Measurements from ENCODE around the gene PAX3. TPM values are rescaled to one million over a fixed set of nuclear protein-coding genes. Genes with fewer than 3 reads are reported as not detected.

Gene PAX3
- polyA plus RNA-seq, 3 donors: not detected

GRCh38 chr2:222290401-222290735, 8.4 kb downstream of the PAX3 start:
- no peak overlapping the region for H3K27ac ChIP-seq (ENCODE audit: low read depth in 1 of 2, low read length in 2 of 2)
- Mint-ChIP-seq H3K27ac (no peak overlapping the region), H3K36me3 (peaks cover 4% of the 10 kb centered on the region in 2 donors), H3K9me3 (peaks cover 0 to 34% (median 30%) of the 10 kb centered on the region in 7 donors), H3K27me3 (ENCODE audit: low read depth in 3 of 3) (peaks cover 93 to 99% (median 94%) of the 10 kb centered on the region in 3 donors), H3K4me1 (peaks cover 28% of the 10 kb centered on the region), H3K4me3 (peak overlapping the region in 1 of 2 donors; percentile 81)
- peaks cover 0 to 67% of the 10 kb centered on the region in 2 donors for H3K9me3 ChIP-seq (replicated peaks in 1 of 2; ENCODE audit: control insufficient read depth in 1 of 2, insufficient read depth in 1 of 2, low read length in 2 of 2)
- no peak overlapping the region for H3K9ac ChIP-seq (ENCODE audit: insufficient read depth, low read length, poor library complexity, severe bottlenecking)
- 0% methylated on average over 3 of the region's 7 CpGs for WGBS (ENCODE audit: insufficient coverage)
- H2AFZ ChIP-seq (ENCODE audit: insufficient read depth, low read depth, low read length, poor library complexity, severe bottlenecking): no peak overlapping the region
- peaks cover 93 to 95% of the 10 kb centered on the region in 2 donors for H3K27me3 ChIP-seq (ENCODE audit: control insufficient read depth in 2 of 2, insufficient read depth in 2 of 2, low read length in 2 of 2)
- intact Hi-C loops (cut with micrococcal nuclease): no loop called here
- no peaks in the 10 kb centered on the region for H3K79me2 ChIP-seq (ENCODE audit: insufficient read depth, low read length)
- H3K4me1 ChIP-seq (ENCODE audit: control insufficient read depth in 1 of 2, insufficient read depth in 2 of 2, low read length in 2 of 2): peaks cover 11 to 13% of the 10 kb centered on the region in 2 donors
- no peak for DNase-seq
- TF ChIP-seq CTCF (IDR thresholded peaks at IDR 0.05): no peak
- no peaks in the 10 kb centered on the region for H3K36me3 ChIP-seq (replicated peaks in 1 of 2; ENCODE audit: control insufficient read depth in 1 of 2, insufficient read depth in 2 of 2, low read length in 2 of 2)
- no peaks in the 10 kb centered on the region for H4K20me1 ChIP-seq (ENCODE audit: insufficient read depth, low read length)
- no peak overlapping the region for H3K4me3 ChIP-seq (replicated peaks in 1 of 3; ENCODE audit: low read depth in 2 of 3, low read length in 3 of 3)
- no peak overlapping the region for H3K4me2 ChIP-seq (replicated peaks; ENCODE audit: extremely low read depth, low read length, poor library complexity, severe bottlenecking)

- Mint-ChIP-seq H3K27ac (no peak overlapping the region), H3K36me3 (peaks cover 0 to 2% of the 10 kb centered on the region in 2 donors), H3K27me3 (ENCODE audit: low read depth in 3 of 3) (peaks cover 91 to 99% (median 92%) of the 10 kb centered on the region in 3 donors), H3K9me3 (peaks cover 0 to 29% (median 25%) of the 10 kb centered on the region in 7 donors), H3K4me3 (peak overlapping the region in 1 of 2 donors; percentile 81), H3K4me1 (peaks cover 21% of the 10 kb centered on the region)
- no peak for DNase-seq
- TF ChIP-seq CTCF (IDR thresholded peaks at IDR 0.05): no peak
- Histone ChIP-seq H4K20me1 (ENCODE audit: insufficient read depth, low read length) (no peaks in the 10 kb centered on the region), H3K27ac (ENCODE audit: low read depth in 1 of 2, low read length in 2 of 2) (no peak overlapping the region), H3K4me2 (replicated peaks; ENCODE audit: extremely low read depth, low read length, poor library complexity, severe bottlenecking) (no peak overlapping the region), H3K79me2 (ENCODE audit: insufficient read depth, low read length) (no peaks in the 10 kb centered on the region), H3K27me3 (ENCODE audit: control insufficient read depth in 2 of 2, insufficient read depth in 2 of 2, low read length in 2 of 2) (peaks cover 93 to 94% of the 10 kb centered on the region in 2 donors), H3K4me3 (replicated peaks in 1 of 3; ENCODE audit: low read depth in 2 of 3, low read length in 3 of 3) (no peak overlapping the region), H3K9ac (ENCODE audit: insufficient read depth, low read length, poor library complexity, severe bottlenecking) (no peak overlapping the region), H3K36me3 (replicated peaks in 1 of 2; ENCODE audit: control insufficient read depth in 1 of 2, insufficient read depth in 2 of 2, low read length in 2 of 2) (no peaks in the 10 kb centered on the region), H2AFZ (ENCODE audit: insufficient read depth, low read depth, low read length, poor library complexity, severe bottlenecking) (no peak overlapping the region), H3K9me3 (replicated peaks in 1 of 2; ENCODE audit: control insufficient read depth in 1 of 2, insufficient read depth in 1 of 2, low read length in 2 of 2) (peaks cover 0 to 60% of the 10 kb centered on the region in 2 donors), H3K4me1 (ENCODE audit: control insufficient read depth in 1 of 2, insufficient read depth in 2 of 2, low read length in 2 of 2) (peaks cover 4 to 5% of the 10 kb centered on the region in 2 donors)
- WGBS (ENCODE audit: insufficient coverage): 12% methylated on average over 20 of the region's 30 CpGs
- intact Hi-C loops (cut with micrococcal nuclease): no loop called here
These were observed 9.3 kb downstream of the PAX3 start for GRCh38 chr2:222289278-222290160.

All from CD14-positive monocyte (primary cell).